PC-3 (cell line): Measurements from ENCODE around the gene ABLIM1. TPM values are rescaled to one million over a fixed set of nuclear protein-coding genes. Genes with fewer than 3 reads are reported as not detected.

Experiments
- ATAC-seq: fragments of 200-7000 bp; cut with Tn5 transposase; 2 replicates; pipeline ENCODE4 v1.9.1; 2020; ENCODE audit warnings: mild to moderate bottlenecking, moderate library complexity
- BruUV-seq: library from RNA; stranded (reverse); fragments of 400-500 nt; replicated peaks from 2 replicates; lab custom pipeline; 2021; lab: Mats Ljungman, UMichigan
- CTCF ChIA-PET: fragments of 300-600 bp; sonication (Branson Sonifier 250); formaldehyde crosslinking; loops from one replicate; lab custom pipeline; 2022; ENCODE audit warnings: antibody characterized with exemption; lab: Charles Lee
- POLR2A ChIA-PET: fragments of 300-600 bp; sonication (Branson Sonifier 250); formaldehyde crosslinking; loops from one replicate; lab custom pipeline; 2022; ENCODE audit warnings: antibody characterized with exemption; ENCODE audit not compliant: unreplicated experiment; lab: Charles Lee
- DNase-seq: peaks from one replicate; pipeline ENCODE4 v3.0.0-alpha.2; 2015
- H2AFZ ChIP-seq: fragments of 300-600 bp; sonication (generic); 2 replicates; pipeline ENCODE4 v1.6.0; 2016; ENCODE audit warnings: antibody characterized with exemption, low read length
- H3F3A ChIP-seq: fragments of 300-600 bp; sonication (generic); one replicate; pipeline ENCODE4 v1.6.0; 2017; ENCODE audit warnings: antibody characterized with exemption, low read length, control low read depth, mild to moderate bottlenecking; ENCODE audit not compliant: unreplicated experiment
- H3K27ac ChIP-seq: fragments of 300-600 bp; sonication (generic); 2 replicates; pipeline ENCODE4 v1.5.1; 2016; ENCODE audit warnings: mild to moderate bottlenecking, low read length
- H3K27me3 ChIP-seq: fragments of 300-600 bp; sonication (generic); 2 replicates; pipeline ENCODE4 v1.6.1; 2016; ENCODE audit warnings: low read length, mixed read lengths
- H3K36me3 ChIP-seq: fragments of 300-600 bp; sonication (generic); 2 replicates; pipeline ENCODE4 v1.6.1; 2016; ENCODE audit warnings: low read depth, mixed run types, low read length, mixed read lengths
- H3K4me1 ChIP-seq: fragments of 300-600 bp; sonication (generic); 2 replicates; pipeline ENCODE4 v1.5.1; 2016; ENCODE audit warnings: low read length; ENCODE audit not compliant: insufficient read depth
- H3K4me2 ChIP-seq: fragments of 300-600 bp; sonication (generic); 2 replicates; pipeline ENCODE4 v1.6.0; 2016; ENCODE audit warnings: low read length
- H3K4me3 ChIP-seq: fragments of 300-600 bp; sonication (generic); 2 replicates; pipeline ENCODE4 v1.5.1; 2016; ENCODE audit warnings: mild to moderate bottlenecking, low read length, mixed read lengths
- H3K79me2 ChIP-seq: fragments of 300-600 bp; sonication (generic); 2 replicates; pipeline ENCODE4 v1.6.1; 2017; ENCODE audit warnings: low read length, mixed read lengths
- H3K9ac ChIP-seq: fragments of 300-600 bp; sonication (generic); 2 replicates; pipeline ENCODE4 v1.6.0; 2016; ENCODE audit warnings: mild to moderate bottlenecking, low read length
- H3K9me2 ChIP-seq: fragments of 300-600 bp; sonication (generic); replicated peaks from 2 replicates; pipeline ENCODE4 v1.6.1; 2016; ENCODE audit warnings: mixed run types, low read length, mixed read lengths
- H3K9me3 ChIP-seq: fragments of 300-600 bp; sonication (generic); 2 replicates; pipeline ENCODE4 v1.6.1; 2016; ENCODE audit warnings: low read length, mixed read lengths
- H4K20me1 ChIP-seq: fragments of 300-600 bp; sonication (generic); 2 replicates; pipeline ENCODE4 v1.6.1; 2016; ENCODE audit warnings: low read length, mixed read lengths
- EZH2 ChIP-seq: fragments of 300-600 bp; sonication (generic); IDR thresholded peaks from one replicate; pipeline ENCODE4 v1.6.1; 2017; ENCODE audit warnings: antibody characterized with exemption, mild to moderate bottlenecking, low read length; ENCODE audit not compliant: unreplicated experiment
- EZH2phosphoT487 ChIP-seq: fragments of 300-600 bp; sonication (generic); IDR thresholded peaks from 2 replicates; pipeline ENCODE4 v1.6.1; 2018; ENCODE audit warnings: mild to moderate bottlenecking, antibody characterized with exemption, low read length, borderline replicate concordance
- intact Hi-C: fragments of 100-400 bp; cut with micrococcal nuclease; formaldehyde crosslinking; loops from 2 replicates; pipeline ENCODE4 v1.9.0; 2023
- total RNA-seq: library from RNA; depleted of rRNA; stranded (reverse); fragments of >200 nt; gene quantifications from 2 replicates; pipeline ENCODE4 v1.2.3, GENCODE V29; 2014
- TF ChIP-seq, protein P1 (sequence below): fragments of 300-600 bp; sonication (generic); conservative IDR thresholded peaks from 2 replicates; pipeline ENCODE4 v1.5.1; 2017; ENCODE audit warnings: antibody characterized with exemption, low read depth, mild to moderate bottlenecking, low read length

Gene ABLIM1
- total RNA-seq, 1 experiment from 2014 or later, result 12.3 TPM

DNA sequence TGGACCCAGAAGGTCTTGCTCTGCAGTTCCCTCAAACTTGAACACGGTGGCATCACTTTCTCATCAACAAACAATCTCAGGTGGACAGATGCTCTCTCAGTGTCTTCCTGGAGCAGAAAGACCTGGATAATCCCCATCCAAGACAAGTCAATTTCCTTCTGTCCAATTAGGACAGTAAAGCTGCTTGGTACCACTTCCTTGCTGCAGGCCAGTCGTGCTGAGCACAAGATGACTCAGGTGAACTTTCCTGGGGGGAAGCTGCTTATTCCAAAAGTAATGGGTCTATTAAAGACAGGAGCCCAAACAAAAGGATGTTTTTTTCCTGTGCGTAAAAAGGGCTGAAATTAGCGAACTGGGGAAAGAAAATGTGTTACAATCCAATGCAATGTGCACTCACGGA lies 146.2 kb downstream of the ABLIM1 start:
- Histone ChIP-seq H3K9me3 (no peaks in the 10 kb centered on the region), H3K36me3 (no peaks in the 10 kb centered on the region), H3K4me1 (peaks cover 5% of the 10 kb centered on the region), H3K9me2 (no peaks in the 10 kb centered on the region), H3K27me3 (no peaks in the 10 kb centered on the region), H3K79me2 (peaks cover 6% of the 10 kb centered on the region), H3K4me2 (0 out of 2 replicates have a peak overlapping the region, but pooled peaks have one; percentile 2), H3K9ac (no peak overlapping the region), H3K4me3 (no peak overlapping the region), H3K27ac (no peak overlapping the region), H4K20me1 (no peaks in the 10 kb centered on the region), H2AFZ (no peak overlapping the region), H3F3A (no peaks in the 10 kb centered on the region)
- ChIA-PET CTCF (no interaction called here), POLR2A (no interaction called here)
- DNase-seq, result peak; percentile 25
- peak; percentile 74 for ATAC-seq
- no TSS peak for BruUV-seq
- no peak for TF ChIP-seq EZH2
- TF ChIP-seq EZH2phosphoT487, result no peak
- TF ChIP-seq, protein P1, sequence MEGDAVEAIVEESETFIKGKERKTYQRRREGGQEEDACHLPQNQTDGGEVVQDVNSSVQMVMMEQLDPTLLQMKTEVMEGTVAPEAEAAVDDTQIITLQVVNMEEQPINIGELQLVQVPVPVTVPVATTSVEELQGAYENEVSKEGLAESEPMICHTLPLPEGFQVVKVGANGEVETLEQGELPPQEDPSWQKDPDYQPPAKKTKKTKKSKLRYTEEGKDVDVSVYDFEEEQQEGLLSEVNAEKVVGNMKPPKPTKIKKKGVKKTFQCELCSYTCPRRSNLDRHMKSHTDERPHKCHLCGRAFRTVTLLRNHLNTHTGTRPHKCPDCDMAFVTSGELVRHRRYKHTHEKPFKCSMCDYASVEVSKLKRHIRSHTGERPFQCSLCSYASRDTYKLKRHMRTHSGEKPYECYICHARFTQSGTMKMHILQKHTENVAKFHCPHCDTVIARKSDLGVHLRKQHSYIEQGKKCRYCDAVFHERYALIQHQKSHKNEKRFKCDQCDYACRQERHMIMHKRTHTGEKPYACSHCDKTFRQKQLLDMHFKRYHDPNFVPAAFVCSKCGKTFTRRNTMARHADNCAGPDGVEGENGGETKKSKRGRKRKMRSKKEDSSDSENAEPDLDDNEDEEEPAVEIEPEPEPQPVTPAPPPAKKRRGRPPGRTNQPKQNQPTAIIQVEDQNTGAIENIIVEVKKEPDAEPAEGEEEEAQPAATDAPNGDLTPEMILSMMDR, result no peak
- intact Hi-C loops, result no loop called here

- intact Hi-C loops, result no loop called here
- H4K20me1 ChIP-seq, result no peaks in the 10 kb centered on the region
- no peaks in the 10 kb centered on the region for H3K9me2 ChIP-seq
- H3F3A ChIP-seq, result no peaks in the 10 kb centered on the region
- CTCF ChIA-PET, result no interaction called here
- POLR2A ChIA-PET, result no interaction called here
- H3K4me1 ChIP-seq, result peaks cover 12% of the 10 kb centered on the region
- H3K4me2 ChIP-seq, result no peak overlapping the region
- BruUV-seq, result no TSS peak
- no peaks in the 10 kb centered on the region for H3K9me3 ChIP-seq
- no peak overlapping the region for H3K9ac ChIP-seq
- H3K36me3 ChIP-seq, result no peaks in the 10 kb centered on the region
- no peaks in the 10 kb centered on the region for H3K79me2 ChIP-seq
- H3K4me3 ChIP-seq, result no peak overlapping the region
- TF ChIP-seq, protein P1, result no peak
- TF ChIP-seq EZH2phosphoT487 (no peak), EZH2 (no peak)
- H3K27ac ChIP-seq, result no peak overlapping the region
- H3K27me3 ChIP-seq, result no peaks in the 10 kb centered on the region
- no peak overlapping the region for H2AFZ ChIP-seq
- DNase-seq (no peak), ATAC-seq (no peak)
Observed at GRCh38 chr10:114508376-114508775, 149.7 kb downstream of the ABLIM1 start.

GRCh38 chr10:114507449-114507848 lies 150.6 kb downstream of the ABLIM1 start:
- no peak overlapping the region for H3K4me2 ChIP-seq
- TF ChIP-seq, protein P1, result no peak
- TF ChIP-seq EZH2phosphoT487 (no peak), EZH2 (no peak)

More at GRCh38 chr10:114507449-114507848, 150.6 kb downstream of the ABLIM1 start:
- H2AFZ ChIP-seq, result no peak overlapping the region
- H3K27ac ChIP-seq, result no peak overlapping the region
- peaks cover 12% of the 10 kb centered on the region for H3K4me1 ChIP-seq
- CTCF ChIA-PET, result no interaction called here
- no peak overlapping the region for H3K4me3 ChIP-seq
- H3K27me3 ChIP-seq, result no peaks in the 10 kb centered on the region
- no peaks in the 10 kb centered on the region for H3K9me2 ChIP-seq
- H3K79me2 ChIP-seq, result no peaks in the 10 kb centered on the region
- intact Hi-C loops, result no loop called here
- no peaks in the 10 kb centered on the region for H4K20me1 ChIP-seq
- H3K9me3 ChIP-seq, result no peaks in the 10 kb centered on the region
- H3K36me3 ChIP-seq, result no peaks in the 10 kb centered on the region
- ATAC-seq, result peak; percentile 33; the same call in 1 of the 2 replicates
- H3F3A ChIP-seq, result no peaks in the 10 kb centered on the region
- DNase-seq, result no peak
- BruUV-seq, result no TSS peak
- POLR2A ChIA-PET, result no interaction called here
- H3K9ac ChIP-seq, result no peak overlapping the region
